Bronchial epithelial cell (primary cell): ENCODE data around the gene EPHA3. TPM values are rescaled to one million over a fixed set of nuclear protein-coding genes. Genes with fewer than 3 reads are reported as not detected.

Experiments
- DNase-seq: peaks from one replicate; pipeline ENCODE4 v3.0.0-alpha.2; 2010; ENCODE audit warnings: low read depth
- FAIRE-seq: peaks from 2 replicates; lab custom pipeline; 2011; peaks lifted over from hg19 to GRCh38; lab: Jason Lieb, UNC
- H3K27me3 ChIP-seq: 2 replicates; pipeline ENCODE4 v1.5.1; 2011; ENCODE audit warnings: low read length; ENCODE audit not compliant: control insufficient read depth, insufficient read depth
- H3K36me3 ChIP-seq: 2 replicates; pipeline ENCODE4 v1.5.1; 2011; ENCODE audit warnings: low read length; ENCODE audit not compliant: control insufficient read depth, insufficient read depth
- H3K4me3 ChIP-seq: 2 replicates; pipeline ENCODE4 v1.5.1; 2011; ENCODE audit warnings: mild to moderate bottlenecking, low read depth, low read length, control low read depth
- total RNA-seq: library from RNA; depleted of rRNA; stranded (reverse); fragments of >200 nt; gene quantifications from 2 replicates; pipeline ENCODE4 v1.2.1, GENCODE V29; 2014
- TF ChIP-seq, protein P1 (sequence below): IDR thresholded peaks from 2 replicates; pipeline ENCODE4 v1.5.1; 2011; ENCODE audit warnings: mild to moderate bottlenecking, moderate library complexity, low read length, control low read depth, inconsistent platforms; ENCODE audit not compliant: insufficient read depth, severe bottlenecking

The EPHA3 gene
- total RNA-seq, 1 donor from 2014 or later = under 0.01 TPM

DNA sequence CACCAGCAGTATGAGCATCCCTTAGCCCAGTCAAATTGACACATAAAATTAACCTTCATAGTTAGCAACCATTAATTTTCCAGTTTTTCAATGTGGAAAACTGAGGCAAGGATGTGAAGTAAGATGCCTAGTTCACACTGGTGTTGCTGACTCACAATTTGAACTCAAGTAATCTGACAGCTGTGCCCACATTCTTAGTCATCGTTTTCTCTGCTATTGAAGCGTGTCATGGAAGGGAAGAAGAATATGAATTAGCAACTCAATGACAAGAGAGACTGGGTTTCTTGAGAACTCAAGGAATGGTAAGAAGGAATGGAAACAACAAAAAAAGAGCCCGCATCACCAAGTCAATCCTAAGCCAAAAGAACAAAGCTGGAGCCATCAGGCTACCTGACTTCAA is 261.4 kb downstream of the EPHA3 start:
- Histone ChIP-seq H3K27me3 (no peaks in the 10 kb centered on the region), H3K36me3 (no peaks in the 10 kb centered on the region), H3K4me3 (no peak overlapping the region)
- TF ChIP-seq, protein P1, sequence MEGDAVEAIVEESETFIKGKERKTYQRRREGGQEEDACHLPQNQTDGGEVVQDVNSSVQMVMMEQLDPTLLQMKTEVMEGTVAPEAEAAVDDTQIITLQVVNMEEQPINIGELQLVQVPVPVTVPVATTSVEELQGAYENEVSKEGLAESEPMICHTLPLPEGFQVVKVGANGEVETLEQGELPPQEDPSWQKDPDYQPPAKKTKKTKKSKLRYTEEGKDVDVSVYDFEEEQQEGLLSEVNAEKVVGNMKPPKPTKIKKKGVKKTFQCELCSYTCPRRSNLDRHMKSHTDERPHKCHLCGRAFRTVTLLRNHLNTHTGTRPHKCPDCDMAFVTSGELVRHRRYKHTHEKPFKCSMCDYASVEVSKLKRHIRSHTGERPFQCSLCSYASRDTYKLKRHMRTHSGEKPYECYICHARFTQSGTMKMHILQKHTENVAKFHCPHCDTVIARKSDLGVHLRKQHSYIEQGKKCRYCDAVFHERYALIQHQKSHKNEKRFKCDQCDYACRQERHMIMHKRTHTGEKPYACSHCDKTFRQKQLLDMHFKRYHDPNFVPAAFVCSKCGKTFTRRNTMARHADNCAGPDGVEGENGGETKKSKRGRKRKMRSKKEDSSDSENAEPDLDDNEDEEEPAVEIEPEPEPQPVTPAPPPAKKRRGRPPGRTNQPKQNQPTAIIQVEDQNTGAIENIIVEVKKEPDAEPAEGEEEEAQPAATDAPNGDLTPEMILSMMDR = no peak
- FAIRE-seq (no peak), DNase-seq (peak; percentile 84)

DNA sequence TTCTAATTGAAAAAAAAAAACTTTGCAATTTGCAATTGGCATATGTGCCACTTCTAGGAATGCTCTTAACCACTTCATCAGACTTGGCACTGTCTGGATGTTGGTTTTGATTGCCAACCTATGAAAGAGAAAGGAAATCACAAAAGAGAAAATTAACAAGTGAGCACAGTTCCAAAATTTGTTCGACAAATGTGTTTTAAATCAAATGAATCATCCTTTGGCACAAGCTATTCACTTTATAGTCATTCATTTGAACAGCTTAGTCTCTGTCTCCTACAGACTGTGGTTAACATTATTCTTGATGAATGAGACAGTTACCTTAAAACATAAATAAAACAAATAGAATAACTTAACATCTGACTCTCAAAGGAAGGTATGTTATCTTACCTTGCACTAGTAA is 265.0 kb downstream of the EPHA3 start:
- DNase-seq = peak; percentile 47
- Histone ChIP-seq H3K27me3 (no peaks in the 10 kb centered on the region), H3K36me3 (no peaks in the 10 kb centered on the region), H3K4me3 (no peak overlapping the region)
- FAIRE-seq = no peak
- TF ChIP-seq, protein P1 = no peak

DNA sequence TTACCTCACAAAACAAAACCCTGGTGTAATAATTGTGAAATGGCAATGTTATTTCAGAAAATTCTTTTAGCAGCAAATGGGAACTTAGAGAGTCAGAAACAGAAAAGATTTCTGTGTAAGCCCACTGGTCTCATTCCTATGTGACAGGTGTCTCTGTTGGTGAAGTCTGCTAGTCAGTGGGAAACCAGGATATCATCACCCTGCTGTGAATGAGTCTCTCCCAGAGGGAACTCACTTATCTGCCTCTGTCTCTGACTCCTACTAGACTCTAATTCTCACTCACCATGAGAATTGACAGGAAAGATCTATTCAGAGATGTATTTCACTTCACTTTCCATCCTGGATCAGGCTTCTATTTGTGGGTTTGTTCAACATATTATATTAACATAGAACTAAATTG is 266.0 kb downstream of the EPHA3 start:
- Histone ChIP-seq H3K36me3 (no peaks in the 10 kb centered on the region), H3K27me3 (no peaks in the 10 kb centered on the region), H3K4me3 (no peak overlapping the region)
- DNase-seq = no peak
- TF ChIP-seq, protein P1 = no peak
- no peak for FAIRE-seq

DNA sequence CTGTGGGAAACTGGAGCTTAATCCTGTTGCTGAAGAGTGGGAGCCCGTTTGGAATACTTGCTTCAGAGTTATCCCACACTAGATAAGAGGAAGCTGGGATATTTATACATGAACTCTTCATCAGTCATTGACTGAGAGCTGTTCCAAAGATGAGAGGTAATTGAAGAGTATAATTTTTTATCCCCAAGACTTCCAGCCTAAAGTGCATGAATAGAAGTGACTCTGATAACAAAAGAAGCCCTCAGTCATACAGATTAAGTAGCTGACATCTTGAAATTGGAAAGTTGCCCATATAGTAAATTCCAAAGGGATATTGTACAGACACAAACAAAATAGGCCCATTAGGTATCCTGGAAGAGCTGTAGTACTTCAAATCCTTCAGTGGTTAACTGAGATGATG is 268.0 kb downstream of the EPHA3 start:
- H3K36me3 ChIP-seq = no peaks in the 10 kb centered on the region
- TF ChIP-seq, protein P1 = no peak
- H3K27me3 ChIP-seq = no peaks in the 10 kb centered on the region
- no peak overlapping the region for H3K4me3 ChIP-seq
- FAIRE-seq (no peak), DNase-seq (no peak)

DNA sequence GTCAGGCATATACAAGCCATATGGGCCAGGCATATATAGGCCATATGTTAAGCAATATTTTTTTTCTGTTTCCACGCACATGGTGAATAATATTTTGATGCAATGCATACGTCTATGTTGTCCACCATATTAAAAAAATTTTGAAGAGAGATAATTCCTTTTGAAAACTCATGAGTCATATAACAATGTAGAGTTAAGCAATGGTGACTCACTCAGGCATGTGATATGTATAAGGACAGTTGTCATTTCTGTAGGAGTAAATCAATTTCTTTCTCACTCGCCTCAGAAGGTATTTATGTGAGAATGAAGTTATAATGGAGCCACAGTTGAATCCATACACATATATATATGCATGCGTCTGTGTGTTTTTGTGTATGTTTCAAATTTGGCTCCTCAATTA is 272.6 kb downstream of the EPHA3 start:
- Histone ChIP-seq H3K36me3 (no peaks in the 10 kb centered on the region), H3K4me3 (no peak overlapping the region), H3K27me3 (no peaks in the 10 kb centered on the region)
- FAIRE-seq (no peak), DNase-seq (peak; percentile 88)
- TF ChIP-seq, protein P1 = no peak

DNA sequence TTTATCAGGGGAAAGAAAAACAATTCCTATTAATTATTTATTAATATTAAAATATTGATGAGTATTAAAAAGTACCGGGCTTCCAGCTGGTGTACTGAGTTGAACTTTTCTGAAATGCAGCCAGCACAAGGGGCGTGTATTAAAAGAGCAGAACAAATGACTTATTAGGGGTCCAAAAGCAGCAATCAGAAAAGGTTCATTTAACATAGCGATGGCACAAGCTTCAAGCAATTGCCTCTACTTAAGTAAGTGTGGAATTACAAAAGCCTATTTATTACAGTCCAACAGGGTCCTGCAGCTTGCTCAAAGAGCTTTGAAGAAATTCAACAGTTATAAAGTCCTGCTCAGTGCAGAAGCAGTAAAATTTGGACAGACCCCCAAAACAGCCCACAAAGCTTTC is 285.6 kb downstream of the EPHA3 start:
- no peak for DNase-seq
- FAIRE-seq = no peak
- Histone ChIP-seq H3K36me3 (no peaks in the 10 kb centered on the region), H3K4me3 (no peak overlapping the region), H3K27me3 (no peaks in the 10 kb centered on the region)
- TF ChIP-seq, protein P1 = no peak
